GM12874 (cell line): ENCODE measurements around the gene FAM210B.

Source experiments
- TF ChIP-seq, protein P1 (sequence below): IDR thresholded peaks from 2 replicates; pipeline ENCODE4 v1.5.1; 2011; ENCODE audit warnings: low read depth, mild to moderate bottlenecking, control low read depth, low read length, moderate library complexity; ENCODE audit not compliant: insufficient read depth

Gene FAM210B

DNA sequence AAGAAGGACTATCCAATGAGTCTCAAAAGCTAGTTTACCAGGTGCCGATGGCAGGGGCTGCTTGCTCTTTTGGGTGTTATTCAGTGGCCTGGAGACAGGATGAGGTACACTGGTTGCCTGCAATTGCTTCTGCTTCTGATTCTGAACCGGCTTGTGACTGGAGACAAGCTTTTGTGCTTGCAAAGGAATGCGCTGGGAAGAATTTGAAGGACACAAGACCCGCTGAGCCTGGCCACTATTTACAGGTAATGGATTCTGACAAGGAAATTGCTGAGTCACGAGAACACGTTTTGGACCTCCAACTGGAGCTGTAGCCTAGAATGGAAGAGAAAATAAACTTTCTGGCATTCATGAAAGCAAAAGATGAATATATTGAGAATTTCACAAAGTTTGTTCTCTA lies 27.4 kb downstream of the FAM210B start:
- TF ChIP-seq, protein P1, sequence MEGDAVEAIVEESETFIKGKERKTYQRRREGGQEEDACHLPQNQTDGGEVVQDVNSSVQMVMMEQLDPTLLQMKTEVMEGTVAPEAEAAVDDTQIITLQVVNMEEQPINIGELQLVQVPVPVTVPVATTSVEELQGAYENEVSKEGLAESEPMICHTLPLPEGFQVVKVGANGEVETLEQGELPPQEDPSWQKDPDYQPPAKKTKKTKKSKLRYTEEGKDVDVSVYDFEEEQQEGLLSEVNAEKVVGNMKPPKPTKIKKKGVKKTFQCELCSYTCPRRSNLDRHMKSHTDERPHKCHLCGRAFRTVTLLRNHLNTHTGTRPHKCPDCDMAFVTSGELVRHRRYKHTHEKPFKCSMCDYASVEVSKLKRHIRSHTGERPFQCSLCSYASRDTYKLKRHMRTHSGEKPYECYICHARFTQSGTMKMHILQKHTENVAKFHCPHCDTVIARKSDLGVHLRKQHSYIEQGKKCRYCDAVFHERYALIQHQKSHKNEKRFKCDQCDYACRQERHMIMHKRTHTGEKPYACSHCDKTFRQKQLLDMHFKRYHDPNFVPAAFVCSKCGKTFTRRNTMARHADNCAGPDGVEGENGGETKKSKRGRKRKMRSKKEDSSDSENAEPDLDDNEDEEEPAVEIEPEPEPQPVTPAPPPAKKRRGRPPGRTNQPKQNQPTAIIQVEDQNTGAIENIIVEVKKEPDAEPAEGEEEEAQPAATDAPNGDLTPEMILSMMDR = no peak

DNA sequence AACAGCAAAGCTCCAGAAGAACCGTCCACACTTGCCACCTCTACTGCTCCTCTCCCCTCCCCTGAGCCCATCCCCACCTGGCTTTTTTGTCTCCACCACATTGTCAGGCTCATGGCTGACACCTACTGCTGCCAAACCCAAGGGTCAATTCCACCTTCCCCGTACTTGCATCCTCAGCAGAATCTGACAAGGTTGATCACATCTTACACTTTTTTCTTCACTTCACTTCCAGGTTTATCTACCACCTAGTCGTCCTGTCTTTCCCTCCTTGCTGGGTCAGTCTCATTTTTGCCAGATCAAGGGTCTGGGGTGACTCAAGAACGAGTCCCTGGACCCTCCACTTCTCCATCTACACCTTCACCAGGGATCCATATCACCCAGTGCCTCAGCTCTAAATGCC lies 30.1 kb downstream of the FAM210B start:
- TF ChIP-seq, protein P1 = no peak

DNA sequence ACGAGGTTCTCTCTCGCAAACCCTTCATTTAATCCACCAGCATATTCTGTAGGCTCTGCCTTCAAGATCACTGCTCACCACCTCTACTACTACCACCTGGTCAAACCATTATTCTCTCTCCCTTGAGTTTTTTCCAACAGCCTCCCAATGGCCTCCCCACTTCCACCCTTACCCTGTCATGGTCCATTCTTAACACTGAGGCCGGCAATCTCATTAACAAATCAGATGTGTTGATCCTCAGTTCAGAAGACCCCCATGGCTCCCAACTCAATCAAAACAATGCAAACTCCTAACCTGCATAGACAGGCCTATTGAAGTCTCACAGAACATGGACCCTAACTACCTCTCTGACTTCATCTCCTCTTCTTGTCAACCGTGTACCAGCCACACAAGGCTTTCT lies 31.0 kb downstream of the FAM210B start:
- TF ChIP-seq, protein P1 = no peak

DNA sequence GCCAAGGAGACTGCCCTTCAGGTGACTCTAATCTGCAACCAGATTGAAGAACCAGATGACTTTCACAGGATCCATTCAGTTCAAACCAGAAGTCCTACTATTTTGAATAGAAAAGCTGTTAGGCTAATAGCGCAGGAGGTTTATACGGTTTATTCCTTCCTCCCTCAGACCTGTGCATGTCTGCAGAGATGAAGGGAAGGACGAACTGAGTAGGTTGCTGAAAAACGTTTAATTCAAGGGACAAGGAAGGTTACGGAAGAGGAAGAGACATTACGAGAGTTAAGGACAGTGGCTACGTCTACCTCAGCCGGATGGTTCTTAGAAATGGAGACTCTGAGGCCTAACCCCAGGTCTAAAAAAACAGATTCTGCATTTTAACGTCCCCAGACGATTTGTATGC lies 32.3 kb downstream of the FAM210B start:
- TF ChIP-seq, protein P1 = no peak

DNA sequence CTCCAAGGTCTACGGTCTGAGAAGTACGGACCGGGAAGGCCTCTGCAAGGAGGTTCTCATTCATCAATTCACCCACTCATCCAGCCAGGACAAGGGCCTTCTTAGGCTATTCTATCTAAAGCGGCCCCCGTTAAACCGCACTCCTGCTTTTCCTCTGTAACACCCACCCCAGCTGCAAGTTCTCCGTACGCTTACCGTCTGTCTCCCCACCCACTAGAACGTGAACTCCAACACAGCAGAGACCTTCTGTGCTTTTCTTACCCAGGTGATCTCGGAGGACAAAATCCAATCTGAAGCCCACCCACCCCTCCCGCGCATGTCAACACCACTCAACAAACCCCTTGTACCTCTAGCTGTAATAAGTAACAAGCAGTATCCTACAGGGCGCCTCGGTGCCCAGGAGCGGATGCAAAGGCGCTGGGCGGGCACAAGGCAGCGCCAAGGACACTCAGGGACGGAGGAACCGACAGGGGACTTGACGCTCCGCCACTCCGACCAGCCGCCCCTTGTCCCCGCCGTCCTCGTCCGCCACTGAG lies 32.9 kb downstream of the FAM210B start:
- TF ChIP-seq, protein P1 = no peak

DNA sequence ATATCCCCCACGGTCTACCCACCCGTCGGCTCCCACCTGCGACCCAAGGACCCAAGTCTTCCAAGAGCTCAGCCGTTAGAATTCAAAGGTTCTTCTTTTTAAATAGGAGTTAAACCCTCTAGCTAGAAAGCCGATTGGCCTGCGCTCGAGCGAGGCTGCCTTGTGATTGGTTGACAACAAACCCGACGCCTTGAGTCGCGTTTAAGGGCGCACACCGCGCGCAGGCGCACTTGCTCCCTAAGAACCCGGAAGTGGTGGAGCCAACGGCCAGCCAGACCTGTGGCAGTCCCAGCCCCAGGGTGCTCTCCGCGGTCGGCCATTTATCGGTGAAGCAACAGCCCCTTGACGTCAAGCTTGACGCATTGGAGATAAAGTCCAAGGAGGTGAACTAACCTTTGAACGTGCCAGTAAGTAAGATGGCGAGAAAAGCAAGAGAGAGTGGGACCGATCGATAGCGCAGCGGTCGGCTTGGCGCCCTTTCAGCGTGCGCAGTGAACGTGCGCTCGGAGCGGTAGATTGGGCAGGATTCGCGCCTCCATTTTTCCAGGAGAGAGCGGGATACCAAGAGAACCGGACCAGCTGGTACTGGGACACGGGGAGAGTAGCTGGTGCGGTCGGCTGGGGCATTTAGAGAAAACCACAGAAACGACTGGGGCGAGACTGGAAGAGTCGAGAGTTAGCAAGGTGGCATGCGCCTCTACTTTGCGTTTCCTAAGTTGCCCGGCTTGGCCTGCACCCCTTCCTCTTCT lies 33.5 kb downstream of the FAM210B start, which contains the start of the genes AURKA and CSTF1:
Gene AURKA, minus strand, starts transcription at position 84 of the 749 bp plus-strand sequence. CDS start 4,018 bp downstream, outside the sequence.
Gene CSTF1, plus strand, starts transcription at position 514 of the 749 bp plus-strand sequence. CDS start 2,908 bp downstream, outside the sequence.
- TF ChIP-seq, protein P1 = no peak

DNA sequence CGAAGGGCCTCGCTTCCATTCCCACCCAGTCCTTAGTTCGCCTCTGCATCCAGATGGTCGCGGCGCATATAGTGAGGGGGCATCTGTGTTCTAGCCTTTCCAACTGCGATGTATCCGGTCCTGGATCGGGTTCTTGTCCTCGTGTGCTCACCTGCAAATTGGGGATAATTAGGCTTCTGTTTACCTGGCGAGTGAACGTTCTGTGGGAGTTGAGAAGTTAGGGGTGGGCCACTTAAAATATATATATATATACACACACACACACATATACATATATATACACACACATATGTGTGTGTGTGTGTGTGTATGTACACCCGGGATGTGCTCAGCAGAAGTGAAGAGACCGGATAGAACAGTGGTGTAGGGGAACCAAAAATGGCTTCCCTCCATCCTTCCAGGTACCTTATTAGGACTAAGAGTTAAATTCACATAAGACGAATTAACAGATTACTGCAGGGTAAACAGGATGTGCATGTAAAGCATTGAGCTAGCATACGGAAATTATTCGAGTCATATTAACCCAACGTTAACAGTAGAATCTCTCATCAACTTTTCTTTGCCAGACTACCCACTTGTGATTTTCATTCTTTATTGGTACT lies 34.2 kb downstream of the FAM210B start:
- TF ChIP-seq, protein P1 = no peak
